SK-N-MC (cell line): ENCODE results near the gene PRSS8.

Experiments used
- EZH2 ChIP-seq: fragments of 200-600 bp; sonication (generic); IDR thresholded peaks from one replicate; pipeline ENCODE4 v1.6.1; 2017; ENCODE audit warnings: antibody characterized with exemption
- FOXP2 ChIP-seq: optimal IDR thresholded peaks from 2 replicates; pipeline ENCODE3; 2011; ENCODE audit warnings: mild to moderate bottlenecking, moderate library complexity; ENCODE audit not compliant: insufficient read depth; ENCODE audit errors: extremely low read length, control extremely low read depth
- POLR2AphosphoS5 ChIP-seq: IDR thresholded peaks from 2 replicates; pipeline ENCODE4 v1.6.1; 2012; ENCODE audit warnings: mild to moderate bottlenecking, low read depth, low read length, borderline replicate concordance

GRCh38 chr16:31083081-31083480, 52.4 kb downstream of the PRSS8 start:
- TF ChIP-seq EZH2 (no peak), POLR2AphosphoS5 (no peak), FOXP2 (no peak)
